SK-N-SH treated with all-trans-retinoic acid at 6 μM for 48 hours (cell line): ENCODE measurements around the gene TNFRSF21.

Source experiments
- ISL1 ChIP-seq: fragments of 250-450 bp; sonication (Bioruptor Pico); IDR thresholded peaks from 2 replicates; pipeline ENCODE4 v2.1.2; 2022; ENCODE audit warnings: mild to moderate bottlenecking, moderate library complexity
- TCF4 ChIP-seq: fragments of 250-450 bp; sonication (Bioruptor Pico); IDR thresholded peaks from 2 replicates; pipeline ENCODE4 v1.8.0; 2021; ENCODE audit warnings: mild to moderate bottlenecking, moderate library complexity, borderline replicate concordance
- TOX ChIP-seq: fragments of 250-450 bp; sonication (Bioruptor Pico); IDR thresholded peaks from 2 replicates; pipeline ENCODE4 v1.8.0; 2021; ENCODE audit warnings: mild to moderate bottlenecking, moderate library complexity, borderline replicate concordance
- ZC3H10 ChIP-seq: fragments of 250-450 bp; sonication (Bioruptor Pico); IDR thresholded peaks from 2 replicates; pipeline ENCODE4 v1.5.1; 2021; ENCODE audit warnings: mild to moderate bottlenecking, moderate library complexity
- ZFP3 ChIP-seq: fragments of 250-450 bp; sonication (Bioruptor Pico); IDR thresholded peaks from 2 replicates; pipeline ENCODE4 v1.5.0; 2020; ENCODE audit warnings: mild to moderate bottlenecking, moderate library complexity
- TF ChIP-seq, protein P1 (sequence below): fragments of 250-450 bp; sonication (Bioruptor Pico); IDR thresholded peaks from 2 replicates; pipeline ENCODE4 v1.5.1; 2021; ENCODE audit warnings: mild to moderate bottlenecking, moderate library complexity

GRCh38 chr6:47309291-47310130 is at the start of gene TNFRSF21:
- TF ChIP-seq ZC3H10 (CRISPR knock-in tag) (no peak), TOX (no peak), TCF4 (CRISPR knock-in tag) (no peak), ISL1 (no peak), ZFP3 (CRISPR knock-in tag) (no peak)
- TF ChIP-seq, protein P1, sequence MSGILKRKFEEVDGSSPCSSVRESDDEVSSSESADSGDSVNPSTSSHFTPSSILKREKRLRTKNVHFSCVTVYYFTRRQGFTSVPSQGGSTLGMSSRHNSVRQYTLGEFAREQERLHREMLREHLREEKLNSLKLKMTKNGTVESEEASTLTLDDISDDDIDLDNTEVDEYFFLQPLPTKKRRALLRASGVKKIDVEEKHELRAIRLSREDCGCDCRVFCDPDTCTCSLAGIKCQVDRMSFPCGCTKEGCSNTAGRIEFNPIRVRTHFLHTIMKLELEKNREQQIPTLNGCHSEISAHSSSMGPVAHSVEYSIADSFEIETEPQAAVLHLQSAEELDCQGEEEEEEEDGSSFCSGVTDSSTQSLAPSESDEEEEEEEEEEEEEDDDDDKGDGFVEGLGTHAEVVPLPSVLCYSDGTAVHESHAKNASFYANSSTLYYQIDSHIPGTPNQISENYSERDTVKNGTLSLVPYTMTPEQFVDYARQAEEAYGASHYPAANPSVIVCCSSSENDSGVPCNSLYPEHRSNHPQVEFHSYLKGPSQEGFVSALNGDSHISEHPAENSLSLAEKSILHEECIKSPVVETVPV = no peak
